ENCODE measurements around the gene NAV1.
A peak's percentile ranks its signal among the peaks of the same experiment; 100 is the strongest.
"Not testable (repeated sequence)": the region's sequence is repeated elsewhere in the genome, so short reads cannot be mapped to it uniquely, and the experiment has no call there.

Gene NAV1

DNA sequence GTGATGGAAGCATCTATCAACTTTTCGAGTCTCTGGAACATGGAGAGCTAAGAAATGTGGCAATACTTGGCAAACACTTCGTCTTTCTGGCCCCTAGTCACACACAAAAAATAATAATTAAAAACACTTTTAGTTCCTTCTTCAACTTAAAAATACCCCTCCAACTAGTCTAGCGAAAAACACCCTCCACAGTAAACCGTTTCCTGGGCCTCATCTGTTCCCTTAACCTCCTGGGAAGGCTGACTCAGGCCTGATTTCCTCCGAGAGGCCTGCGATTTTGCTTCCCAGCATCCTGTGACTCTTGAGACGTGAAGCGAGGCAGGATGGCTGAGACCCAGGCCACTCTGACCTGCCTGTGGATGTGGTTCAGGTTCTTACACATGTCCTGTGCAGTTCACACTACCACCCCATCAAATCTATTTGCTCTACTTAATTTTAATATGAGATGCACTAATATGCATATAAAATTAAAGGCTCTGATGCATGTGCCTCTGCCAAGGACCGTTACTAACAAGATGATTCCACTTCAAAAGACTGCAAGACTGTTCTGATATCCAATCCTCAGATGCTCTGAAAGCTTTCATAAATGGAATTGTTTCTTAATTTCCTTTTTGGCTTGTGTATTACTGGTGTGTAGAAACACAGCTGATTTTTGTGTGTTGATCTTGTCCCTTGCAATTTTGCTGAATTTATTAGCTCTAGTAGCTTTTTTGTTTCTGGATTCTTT is 3.5 kb downstream of the NAV1 start:
- Histone ChIP-seq H3K27ac (peak overlapping the region; percentile 70 to 82), H3K27me3 (no peaks in the 10 kb centered on the region), H3K9me3 (no peaks in the 10 kb centered on the region), H3K4me3 (no peak overlapping the region), H3K36me3 (no peaks in the 10 kb centered on the region), H3K4me1 (peaks cover 0 to 52% (median 25%) of the 10 kb centered on the region in 4 donors)
- intact Hi-C loops (cut with DNase I; ENCODE audit: low total_unique reads): loop anchor here (5.0 kb wide), 1 partner anchor 165 kb away; no protein-coding TSS in a partner anchor
- TF ChIP-seq, protein P1, sequence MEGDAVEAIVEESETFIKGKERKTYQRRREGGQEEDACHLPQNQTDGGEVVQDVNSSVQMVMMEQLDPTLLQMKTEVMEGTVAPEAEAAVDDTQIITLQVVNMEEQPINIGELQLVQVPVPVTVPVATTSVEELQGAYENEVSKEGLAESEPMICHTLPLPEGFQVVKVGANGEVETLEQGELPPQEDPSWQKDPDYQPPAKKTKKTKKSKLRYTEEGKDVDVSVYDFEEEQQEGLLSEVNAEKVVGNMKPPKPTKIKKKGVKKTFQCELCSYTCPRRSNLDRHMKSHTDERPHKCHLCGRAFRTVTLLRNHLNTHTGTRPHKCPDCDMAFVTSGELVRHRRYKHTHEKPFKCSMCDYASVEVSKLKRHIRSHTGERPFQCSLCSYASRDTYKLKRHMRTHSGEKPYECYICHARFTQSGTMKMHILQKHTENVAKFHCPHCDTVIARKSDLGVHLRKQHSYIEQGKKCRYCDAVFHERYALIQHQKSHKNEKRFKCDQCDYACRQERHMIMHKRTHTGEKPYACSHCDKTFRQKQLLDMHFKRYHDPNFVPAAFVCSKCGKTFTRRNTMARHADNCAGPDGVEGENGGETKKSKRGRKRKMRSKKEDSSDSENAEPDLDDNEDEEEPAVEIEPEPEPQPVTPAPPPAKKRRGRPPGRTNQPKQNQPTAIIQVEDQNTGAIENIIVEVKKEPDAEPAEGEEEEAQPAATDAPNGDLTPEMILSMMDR (IDR thresholded peaks at IDR 0.05): no peak
- DNase-seq: no peak

- Histone ChIP-seq H3K27me3 (no peaks in the 10 kb centered on the region), H3K4me3 (no peak overlapping the region), H3K27ac (peak overlapping the region; percentile 19 to 82), H3K36me3 (no peaks in the 10 kb centered on the region), H3K4me1 (peaks cover 0 to 40% (median 15%) of the 10 kb centered on the region in 4 donors), H3K9me3 (no peaks in the 10 kb centered on the region)
- intact Hi-C loops (cut with DNase I; ENCODE audit: low total_unique reads): loop anchor here (5.0 kb wide), 1 partner anchor 163 kb away; no protein-coding TSS in a partner anchor
- no peak for DNase-seq
- TF ChIP-seq, protein P1 (IDR thresholded peaks at IDR 0.05): no peak
Observed at GRCh38 chr1:201543871-201544642, 5.1 kb downstream of the NAV1 start.

GRCh38 chr1:201544710-201545109 is 5.8 kb downstream of the NAV1 start:
- Histone ChIP-seq H3K27ac (no peak overlapping the region), H3K9me3 (no peaks in the 10 kb centered on the region), H3K36me3 (no peaks in the 10 kb centered on the region), H3K4me3 (no peak overlapping the region), H3K4me1 (peaks cover 0 to 40% (median 13%) of the 10 kb centered on the region in 4 donors), H3K27me3 (no peaks in the 10 kb centered on the region)
- TF ChIP-seq, protein P1 (IDR thresholded peaks at IDR 0.05): no peak
- DNase-seq: no peak
- intact Hi-C loops (cut with DNase I; ENCODE audit: low total_unique reads): loop anchor here (5.0 kb wide), 1 partner anchor 163 kb away; no protein-coding TSS in a partner anchor

DNA sequence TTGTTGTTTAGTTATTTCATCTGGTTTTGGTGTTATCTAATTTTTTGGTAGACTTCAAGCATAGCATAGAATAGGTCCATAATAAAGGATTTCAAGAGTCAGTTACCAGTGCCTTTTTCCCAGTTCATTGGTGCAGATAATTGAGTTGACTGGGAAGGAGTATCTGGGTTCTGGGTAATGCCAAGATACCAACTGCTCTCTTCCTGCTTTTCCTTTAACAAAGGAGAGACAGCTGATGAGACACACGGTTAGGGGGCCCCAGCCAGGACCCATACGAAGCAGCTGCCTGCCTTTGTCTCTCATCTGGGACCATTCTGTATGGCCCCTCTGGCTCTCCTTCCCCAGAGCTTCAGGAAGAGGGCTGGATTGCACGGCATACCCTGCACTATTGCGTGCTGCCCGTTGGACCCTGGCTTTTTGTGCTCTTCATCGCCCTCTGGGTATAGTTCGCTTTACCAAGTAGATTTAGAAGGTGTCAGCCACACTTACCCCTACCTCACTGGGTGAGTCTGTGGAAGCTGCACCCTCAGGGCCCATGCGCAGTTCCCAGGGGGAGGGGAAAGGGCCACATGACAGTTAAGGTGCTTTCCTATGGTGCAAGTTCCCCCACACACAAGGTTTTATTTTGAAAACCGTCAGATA is 7.0 kb downstream of the NAV1 start:
- H3K27ac ChIP-seq: no peak overlapping the region
- H3K4me1 ChIP-seq: peaks cover 0 to 28% (median 7%) of the 10 kb centered on the region in 4 donors
- DNase-seq: no peak
- TF ChIP-seq, protein P1 (IDR thresholded peaks at IDR 0.05): no peak
- H3K27me3 ChIP-seq: no peaks in the 10 kb centered on the region
- no peaks in the 10 kb centered on the region for H3K36me3 ChIP-seq
- intact Hi-C loops (cut with DNase I; ENCODE audit: low total_unique reads): no loop called here
- H3K9me3 ChIP-seq: no peaks in the 10 kb centered on the region
- H3K4me3 ChIP-seq: no peak overlapping the region

DNA sequence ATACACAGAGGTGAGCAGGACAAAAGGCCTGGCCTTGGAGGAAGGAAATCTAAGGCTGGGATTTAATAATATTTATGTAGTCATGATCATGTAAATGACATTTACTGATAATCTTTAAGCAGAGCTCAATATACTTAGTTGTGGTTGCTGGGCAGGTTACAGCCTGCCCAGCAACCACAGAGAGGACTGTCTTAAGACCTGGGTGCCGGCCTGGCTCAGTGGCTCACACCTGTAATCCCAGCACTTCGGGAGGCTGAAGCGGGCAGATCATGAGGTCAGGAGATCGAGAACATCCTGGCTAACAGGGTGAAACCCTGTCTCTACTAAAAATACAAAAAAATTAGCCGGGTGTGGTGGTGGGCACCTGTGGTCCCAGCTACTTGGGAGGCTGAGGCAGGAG is 10.6 kb downstream of the NAV1 start:
- H3K4me1 ChIP-seq: peaks cover 0 to 21% (median 12%) of the 10 kb centered on the region in 4 donors
- H3K27me3 ChIP-seq; intact Hi-C loops (cut with DNase I; ENCODE audit: low total_unique reads); H3K9me3 ChIP-seq; H3K36me3 ChIP-seq; H3K27ac ChIP-seq; DNase-seq; H3K4me3 ChIP-seq: not testable (repeated sequence)
